Measurements from ENCODE around the gene PXDN.
"Not testable (repeated sequence)": the region's sequence is repeated elsewhere in the genome, so short reads cannot be mapped to it uniquely, and the experiment has no call there.

The PXDN gene

DNA sequence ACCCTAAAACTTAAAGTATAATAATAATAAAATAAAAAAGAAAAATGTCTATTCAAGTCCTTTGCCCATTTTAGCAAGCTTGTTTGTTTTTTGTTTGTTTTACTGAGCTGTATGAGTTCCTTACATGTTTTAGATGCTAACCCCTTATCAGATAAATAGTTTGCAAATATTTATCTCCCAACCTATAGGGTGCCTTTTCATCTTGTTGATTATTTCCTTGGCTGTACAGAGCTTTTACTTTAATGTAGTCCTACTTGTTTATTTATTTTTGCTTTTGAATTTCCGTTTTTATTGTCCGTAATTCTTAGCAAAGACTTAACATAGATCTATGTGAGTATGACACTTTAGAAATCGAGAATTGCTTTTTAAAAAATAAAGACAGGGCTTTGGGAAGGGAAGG, 17.8 kb downstream of the PXDN start:
- no peak for DNase-seq (ENCODE audit: low read depth, low spot score)

DNA sequence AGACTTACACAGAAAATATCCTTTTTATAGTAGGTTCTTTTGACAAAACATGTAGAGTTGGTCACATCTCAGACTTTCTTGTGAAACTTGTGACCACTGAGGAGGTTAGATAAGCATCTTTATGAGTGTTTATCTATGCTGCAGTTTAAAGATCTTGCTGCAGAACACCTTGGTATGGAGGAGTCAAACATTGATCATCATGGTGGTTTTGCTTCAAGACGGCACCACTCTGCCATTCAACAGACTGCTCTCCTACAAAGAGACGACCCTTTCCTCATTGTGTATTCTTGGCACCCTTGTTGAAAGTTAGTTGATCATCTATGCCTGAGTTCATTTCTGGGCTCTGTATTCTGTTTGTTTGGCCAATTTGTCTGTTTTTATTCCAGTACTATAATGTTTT, 20.0 kb downstream of the PXDN start:
- not testable (repeated sequence) for DNase-seq (ENCODE audit: low read depth, low spot score)

DNA sequence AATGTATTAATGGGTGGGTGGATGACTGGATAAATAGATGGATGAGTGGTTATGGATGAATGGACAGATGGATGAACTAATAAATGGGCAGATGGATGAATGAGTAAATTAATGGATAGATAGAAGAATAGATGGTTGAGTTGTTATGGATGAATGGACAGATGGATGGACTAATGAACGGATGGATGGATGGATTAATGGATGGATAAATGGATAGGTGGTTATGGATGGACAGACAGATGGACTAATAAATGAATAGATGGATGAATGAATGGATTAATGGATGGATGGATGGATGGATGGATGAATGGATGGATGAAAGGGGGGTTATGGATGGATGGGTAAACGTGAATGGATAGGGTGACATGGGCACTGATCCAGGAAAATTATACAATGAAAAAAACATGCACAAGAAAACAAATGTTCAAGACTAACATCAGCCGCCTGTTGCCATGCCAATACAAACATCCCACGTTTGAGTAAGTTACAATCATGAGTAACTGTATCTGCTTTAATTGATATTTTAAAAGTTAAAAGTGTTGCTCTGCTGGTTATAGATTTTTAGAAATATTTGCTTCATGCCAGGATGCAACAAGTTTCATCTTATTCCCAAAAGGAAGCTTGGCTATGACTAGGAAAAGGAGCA, 20.8 kb downstream of the PXDN start:
- DNase-seq (ENCODE audit: low read depth, low spot score): no peak

DNA sequence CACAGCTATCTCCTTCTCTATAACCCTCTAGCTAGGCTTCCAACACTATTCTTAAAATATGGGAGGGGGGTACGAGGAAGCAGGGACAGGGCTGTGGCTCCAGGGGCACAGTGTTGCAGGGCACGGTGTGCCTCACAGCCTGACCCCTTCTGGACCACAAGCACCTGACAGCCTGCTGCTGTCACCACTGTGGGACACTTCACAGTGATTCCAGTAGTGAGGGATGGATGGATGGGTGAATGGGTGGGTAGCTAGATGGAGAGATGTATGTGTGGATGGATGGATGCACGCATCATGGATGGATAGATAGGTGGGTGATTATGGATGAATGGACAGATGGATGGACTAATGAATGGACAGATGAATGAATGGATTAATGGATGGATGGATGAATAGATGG, 21.6 kb downstream of the PXDN start:
- no peak for DNase-seq (ENCODE audit: low read depth, low spot score)

DNA sequence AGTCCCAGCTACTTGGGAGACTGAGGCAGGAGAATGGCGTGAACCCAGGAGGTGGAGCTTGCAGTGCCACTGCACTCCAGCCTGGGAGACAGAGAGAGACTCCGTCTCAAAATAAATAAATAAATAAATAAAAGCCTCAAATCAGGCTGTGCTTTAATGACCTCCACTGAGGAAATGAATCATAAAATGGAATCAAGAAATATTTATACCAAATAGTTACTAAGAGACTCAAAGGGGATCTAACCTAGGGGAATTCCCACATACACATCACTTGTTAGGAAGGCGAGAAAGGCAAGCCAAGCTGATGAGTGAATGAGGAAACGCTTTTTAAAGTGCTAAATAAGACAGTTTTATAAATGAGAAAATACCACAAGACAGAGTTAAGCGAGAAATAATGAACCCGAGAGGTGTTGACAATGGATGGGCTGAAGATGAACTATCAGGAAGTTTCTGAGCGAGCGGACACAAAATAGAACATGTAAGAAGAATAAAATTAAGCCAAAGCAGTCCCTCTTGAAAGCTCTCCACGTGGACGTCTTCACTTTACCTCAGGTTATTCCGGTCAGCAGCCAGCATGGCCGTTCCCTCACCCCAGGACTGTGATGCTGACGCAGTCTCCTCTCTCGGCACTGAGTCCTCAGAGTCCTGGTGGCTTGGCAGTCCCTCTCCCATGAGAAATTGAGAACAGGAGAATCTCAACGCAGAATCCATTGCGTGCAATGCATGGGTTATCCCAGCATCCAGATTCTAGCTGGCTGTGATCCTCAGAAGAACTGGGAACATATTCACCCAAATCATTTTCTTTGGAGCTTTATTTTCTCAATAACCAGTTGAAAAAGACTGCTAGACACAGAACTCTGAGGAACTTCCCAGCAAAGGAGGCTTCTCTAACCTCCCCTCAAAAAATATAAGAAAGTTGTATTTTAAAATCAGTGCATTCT, 22.3 kb downstream of the PXDN start:
- DNase-seq (ENCODE audit: low read depth, low spot score): no peak

DNA sequence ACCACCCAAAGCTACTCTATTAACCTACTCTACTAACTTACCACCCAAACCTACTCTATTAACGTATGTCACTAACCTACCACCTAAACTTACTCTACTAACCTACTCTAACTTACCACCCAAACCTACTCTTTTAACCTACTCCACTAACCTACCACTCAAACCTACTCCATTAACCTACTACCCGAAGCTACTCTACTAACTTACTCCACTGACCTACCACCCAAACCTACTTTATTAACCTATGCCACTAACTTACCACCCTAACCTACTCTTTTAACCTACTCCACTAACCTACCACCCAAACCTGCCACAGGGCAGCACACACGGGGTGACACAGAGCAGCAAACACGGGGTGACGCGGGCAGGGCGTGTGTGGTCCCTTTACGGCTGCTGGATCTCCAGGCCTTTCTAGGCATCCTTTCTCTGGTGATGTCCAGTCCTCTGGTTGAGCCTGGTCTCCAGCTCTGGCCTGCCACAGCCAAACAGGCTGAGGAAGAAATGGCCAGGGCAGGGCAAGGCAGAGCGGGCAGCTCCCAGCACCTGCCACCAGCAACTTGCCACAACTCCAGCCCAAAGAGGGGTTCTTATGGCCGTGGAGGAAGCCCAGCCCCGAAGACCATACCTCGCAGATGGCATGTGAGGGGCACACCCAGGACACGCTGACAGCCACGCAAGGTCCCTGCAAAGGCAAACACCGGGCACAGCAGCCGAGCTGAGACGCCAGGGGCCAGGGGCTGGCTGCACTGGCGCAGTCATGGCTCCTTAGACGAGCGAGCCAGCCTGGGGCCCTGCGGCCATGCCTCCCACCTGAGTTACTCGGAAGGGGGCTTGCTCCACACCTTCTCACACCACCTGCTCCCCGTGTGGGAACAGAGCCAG, 25.7 kb downstream of the PXDN start:
- no peak for DNase-seq (ENCODE audit: low read depth, low spot score)

DNA sequence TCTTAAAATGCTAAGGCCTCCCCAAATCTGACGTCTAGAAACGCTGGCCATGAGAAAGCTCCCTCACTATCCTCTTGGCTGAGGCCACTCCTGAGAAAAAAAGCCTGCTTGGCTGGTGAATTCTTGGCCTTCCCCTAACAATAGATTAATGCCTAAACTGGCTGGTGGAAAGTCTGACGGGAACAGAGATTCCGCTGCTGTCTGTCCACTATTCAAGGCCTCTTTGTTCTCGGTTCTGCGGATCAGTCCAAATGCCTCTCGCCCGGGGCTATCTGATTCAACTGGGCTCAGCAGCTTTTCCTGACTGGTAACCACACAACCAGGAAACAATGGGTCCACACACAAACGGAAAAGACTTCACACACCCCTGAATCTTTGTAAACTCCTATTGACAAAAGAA, 27.2 kb downstream of the PXDN start:
- DNase-seq (ENCODE audit: low read depth, low spot score): no peak

DNA sequence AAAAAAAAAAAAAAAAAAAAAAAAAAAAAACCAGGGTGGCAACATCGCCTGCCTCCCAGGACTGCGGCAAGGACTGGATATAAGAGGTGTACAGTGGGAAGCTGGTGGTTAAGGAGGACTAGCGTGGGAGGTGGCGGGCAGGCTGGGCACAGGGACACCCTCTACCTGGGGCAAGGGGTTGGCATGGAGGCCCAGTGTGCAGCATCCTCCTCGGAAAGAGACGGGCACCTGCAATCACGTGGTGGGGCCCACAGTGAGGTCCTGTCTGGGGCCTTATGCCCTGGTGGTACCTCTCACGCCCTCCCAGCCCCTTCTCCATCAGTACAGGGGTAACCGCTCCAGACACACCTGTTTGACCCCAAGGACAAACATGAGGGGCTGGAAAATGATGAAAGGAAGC, 27.9 kb downstream of the PXDN start:
- no peak for DNase-seq (ENCODE audit: low read depth, low spot score)

DNA sequence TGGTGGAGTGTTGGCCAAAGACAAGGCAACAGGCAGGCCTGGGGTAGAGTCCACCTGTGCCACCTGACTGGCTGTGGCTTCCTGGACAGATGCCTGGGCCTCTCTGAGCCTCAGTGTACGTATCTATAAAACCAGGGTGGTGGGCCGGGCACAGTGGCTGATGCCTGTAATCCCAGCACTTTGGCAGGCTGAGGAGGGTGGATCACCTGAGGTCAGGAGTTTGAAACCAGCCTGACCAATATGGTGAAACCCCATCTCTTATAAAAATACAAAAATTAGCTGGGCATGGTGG, 28.4 kb downstream of the PXDN start:
- DNase-seq (ENCODE audit: low read depth, low spot score): not testable (repeated sequence)

DNA sequence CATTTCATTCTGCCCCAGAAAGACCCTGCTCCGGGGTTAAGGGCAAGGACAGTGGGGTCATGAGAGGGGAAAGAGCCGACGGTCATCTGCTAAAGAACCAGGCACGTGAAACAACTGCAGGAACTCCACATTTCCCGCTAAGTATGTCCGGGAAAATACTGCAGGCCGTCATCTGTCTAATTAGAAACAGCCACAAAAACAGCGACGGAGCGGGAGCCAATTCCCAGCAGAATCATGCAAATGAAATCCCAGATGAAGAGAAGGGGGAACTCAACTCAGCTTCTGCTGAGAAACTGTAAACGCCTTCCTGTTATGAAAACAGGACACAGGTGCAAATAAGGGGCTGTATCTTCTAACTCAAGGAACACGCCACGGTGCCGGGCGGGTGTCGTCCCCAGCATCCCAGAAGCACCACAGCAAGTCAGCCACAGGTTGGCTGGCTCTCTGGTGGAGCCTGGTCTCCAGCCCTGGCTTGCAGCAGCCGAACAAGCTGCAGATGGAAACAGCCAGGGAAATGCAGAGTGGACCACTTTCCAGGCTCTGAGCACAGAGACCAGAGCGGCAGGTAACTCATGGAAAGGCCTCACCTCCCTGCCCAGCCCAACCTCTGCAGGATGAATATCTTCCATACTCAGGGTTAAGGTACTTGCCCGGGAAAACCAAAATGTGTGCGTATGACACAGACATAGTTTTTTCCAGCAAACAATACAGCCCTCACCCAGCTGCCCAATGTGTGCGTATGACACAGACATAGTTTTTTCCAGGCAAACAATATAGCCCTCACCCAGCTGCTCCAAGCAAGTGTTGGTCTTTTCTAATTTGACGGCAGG, 28.9 kb downstream of the PXDN start:
- no peak for DNase-seq (ENCODE audit: low read depth, low spot score)

DNA sequence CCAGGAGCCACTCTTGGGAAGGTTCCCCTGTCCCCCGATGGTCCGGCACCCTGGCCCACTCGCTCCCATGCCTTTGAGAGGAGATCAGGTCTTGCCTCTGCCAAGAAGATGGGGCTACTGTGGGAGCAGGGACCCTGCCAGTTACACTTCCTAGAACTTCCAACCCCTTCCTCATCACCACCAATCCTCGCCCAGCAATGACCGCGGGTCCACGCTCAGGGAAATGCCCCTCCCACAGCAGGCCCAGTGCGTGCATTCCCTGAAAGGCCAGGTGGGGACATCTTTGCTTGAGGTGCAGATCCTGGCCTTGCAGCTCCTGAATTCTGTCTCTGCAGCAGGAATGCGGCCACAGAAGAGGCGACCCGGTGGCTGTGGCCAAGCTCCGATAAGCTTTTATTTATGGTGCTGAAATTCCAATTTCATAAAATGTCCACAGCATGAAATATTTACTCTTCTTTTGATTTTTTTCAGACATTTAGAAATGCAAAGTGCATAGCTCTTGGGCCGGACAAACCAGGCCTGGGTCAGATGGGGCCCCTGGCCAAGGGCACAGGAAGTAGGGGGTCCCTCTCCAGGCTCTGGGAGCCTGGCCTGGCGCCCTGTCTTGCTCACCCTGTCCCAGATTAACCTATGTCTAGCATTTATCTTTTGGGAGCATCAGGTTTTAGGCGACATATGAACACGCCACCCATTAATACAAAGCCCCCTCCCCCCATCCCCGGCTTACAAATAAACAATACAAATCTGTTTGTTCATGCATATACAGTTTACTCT, 29.8 kb downstream of the PXDN start:
- DNase-seq (ENCODE audit: low read depth, low spot score): no peak

DNA sequence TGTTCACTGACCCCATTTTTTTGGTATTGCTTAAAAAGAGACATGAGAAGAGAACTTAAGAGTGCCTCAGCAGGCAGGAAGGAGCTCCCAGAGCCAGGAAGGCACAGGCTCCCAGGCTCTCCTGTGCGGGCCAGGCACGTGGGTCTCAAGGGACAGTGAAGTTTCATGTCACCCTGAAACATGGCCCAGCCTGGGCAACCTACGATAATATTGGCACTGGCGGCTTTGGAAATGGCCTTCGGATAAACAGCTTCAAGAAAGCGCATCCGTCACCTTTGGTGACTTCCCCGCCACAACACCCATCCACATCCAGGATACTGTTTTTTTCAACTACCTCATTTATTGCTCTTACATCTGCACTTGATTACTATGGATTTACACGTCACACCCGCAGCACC, 30.5 kb downstream of the PXDN start:
- no peak for DNase-seq (ENCODE audit: low read depth, low spot score)

DNA sequence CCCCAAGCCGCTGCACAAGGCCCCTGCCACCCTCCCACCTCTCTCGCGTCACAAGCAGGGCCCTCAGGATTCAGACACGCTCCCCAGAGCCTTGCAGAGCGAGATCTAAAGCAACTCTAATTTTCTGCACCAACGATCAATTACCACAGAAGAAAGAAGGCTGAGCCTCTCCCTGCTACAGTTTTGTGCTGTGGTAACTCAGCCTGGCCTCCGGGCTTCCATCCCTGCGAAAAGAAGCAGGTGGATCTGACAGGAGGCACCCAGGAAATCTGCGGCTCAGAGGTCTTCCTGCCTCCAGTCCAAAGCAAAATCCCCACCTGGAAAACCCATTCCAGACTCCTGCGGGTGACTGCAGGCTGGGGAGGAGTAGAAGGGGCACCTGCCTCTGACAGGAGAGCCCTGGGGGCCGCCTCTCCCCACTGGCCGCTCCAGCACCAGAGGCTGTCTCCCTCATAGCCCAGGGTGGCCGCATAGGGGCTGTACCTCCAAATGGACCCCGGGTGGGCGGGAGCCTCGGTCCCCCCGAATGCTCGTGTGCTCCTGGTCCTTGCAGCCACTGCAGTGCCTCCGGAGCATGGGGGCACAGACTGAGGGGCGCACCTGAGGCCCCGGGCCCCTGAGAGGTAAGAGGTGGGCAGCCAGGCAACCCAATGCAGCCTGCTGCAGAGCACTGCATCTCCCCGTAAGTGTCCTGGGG, 31.0 kb downstream of the PXDN start:
- no peak for DNase-seq (ENCODE audit: low read depth, low spot score)

DNA sequence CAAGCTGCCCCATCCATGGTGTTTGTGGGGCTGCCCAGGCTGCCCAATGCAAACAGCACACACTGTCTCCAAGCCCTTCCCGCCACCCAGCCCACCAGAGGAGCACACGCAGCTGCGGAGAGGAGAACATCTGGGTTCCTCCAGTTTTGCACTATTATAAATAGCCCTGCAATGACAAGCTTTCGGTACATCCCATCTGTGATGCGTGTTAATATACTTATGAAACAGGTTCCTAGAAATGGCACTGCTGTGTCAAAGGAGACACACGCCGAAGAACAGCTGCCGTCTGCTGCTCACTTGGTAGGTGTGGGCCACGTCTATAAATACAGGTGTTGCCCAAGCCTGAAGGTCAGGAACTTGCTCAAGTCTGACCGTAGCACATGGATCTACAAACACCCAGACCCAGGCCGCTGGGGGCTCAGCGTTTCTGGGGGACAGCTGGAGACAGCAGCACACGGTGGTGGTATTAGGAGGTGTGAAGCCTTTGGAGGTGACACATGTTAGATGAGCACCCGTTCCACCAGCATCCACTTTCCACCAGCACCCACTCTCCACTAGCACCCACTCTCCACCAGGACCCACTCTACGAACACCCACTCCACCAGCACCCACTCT, 34.3 kb downstream of the PXDN start:
- DNase-seq (ENCODE audit: low read depth, low spot score): no peak

DNA sequence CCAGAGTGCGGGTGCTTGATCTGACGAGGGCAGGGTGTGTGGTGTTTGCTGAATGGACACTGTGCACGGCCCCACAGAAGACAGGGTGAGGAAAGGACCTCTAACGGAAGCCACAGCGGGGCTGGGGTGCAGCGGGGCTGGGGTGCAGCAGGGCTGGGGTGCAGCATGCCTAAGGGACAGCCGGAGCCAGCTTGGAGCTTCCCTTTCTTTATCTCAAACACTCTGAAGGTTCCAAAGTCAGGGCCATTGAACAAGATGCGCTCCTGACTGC, 35.0 kb downstream of the PXDN start:
- DNase-seq (ENCODE audit: low read depth, low spot score): no peak

DNA sequence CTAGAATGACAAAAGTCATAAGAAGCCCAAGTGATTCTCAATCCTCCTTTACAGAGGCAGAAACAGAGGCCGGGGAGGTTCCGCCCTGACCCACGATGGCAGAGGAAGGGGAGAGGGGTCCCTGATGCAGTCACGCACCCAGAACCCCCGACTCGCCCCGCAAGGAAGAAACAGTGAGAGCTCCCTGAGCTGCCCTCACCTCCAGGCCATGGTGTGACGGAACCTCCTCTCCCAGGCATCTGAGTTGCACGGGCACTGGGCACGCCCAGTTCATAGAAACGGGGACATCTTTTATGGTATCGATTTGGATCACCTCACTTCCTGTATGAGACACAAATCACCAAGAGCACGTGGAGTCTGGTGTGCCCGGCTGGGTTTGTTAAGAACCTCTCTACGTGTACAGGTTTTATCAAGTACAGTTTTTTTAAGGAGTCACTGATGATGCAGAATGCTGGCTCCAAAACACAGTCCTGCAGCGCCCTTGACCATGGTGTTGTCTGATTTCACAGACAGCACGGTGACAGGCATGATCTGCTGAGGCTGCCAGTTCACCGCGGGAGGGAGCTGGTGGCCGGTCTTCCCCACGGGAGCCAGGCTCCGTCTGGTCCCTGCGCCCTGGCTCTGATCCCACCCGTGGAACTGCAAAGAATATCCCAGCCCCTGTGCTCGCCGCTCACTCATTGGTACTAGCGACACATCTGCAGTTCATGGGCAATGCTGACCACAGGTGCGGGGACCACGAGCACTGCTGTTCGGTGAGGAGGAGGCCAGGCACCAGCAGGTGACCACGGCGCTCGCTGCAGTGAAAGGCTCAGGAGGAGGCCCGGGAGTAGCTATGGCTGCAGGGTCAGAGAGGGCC, 35.6 kb downstream of the PXDN start:
- DNase-seq (ENCODE audit: low read depth, low spot score): no peak

DNA sequence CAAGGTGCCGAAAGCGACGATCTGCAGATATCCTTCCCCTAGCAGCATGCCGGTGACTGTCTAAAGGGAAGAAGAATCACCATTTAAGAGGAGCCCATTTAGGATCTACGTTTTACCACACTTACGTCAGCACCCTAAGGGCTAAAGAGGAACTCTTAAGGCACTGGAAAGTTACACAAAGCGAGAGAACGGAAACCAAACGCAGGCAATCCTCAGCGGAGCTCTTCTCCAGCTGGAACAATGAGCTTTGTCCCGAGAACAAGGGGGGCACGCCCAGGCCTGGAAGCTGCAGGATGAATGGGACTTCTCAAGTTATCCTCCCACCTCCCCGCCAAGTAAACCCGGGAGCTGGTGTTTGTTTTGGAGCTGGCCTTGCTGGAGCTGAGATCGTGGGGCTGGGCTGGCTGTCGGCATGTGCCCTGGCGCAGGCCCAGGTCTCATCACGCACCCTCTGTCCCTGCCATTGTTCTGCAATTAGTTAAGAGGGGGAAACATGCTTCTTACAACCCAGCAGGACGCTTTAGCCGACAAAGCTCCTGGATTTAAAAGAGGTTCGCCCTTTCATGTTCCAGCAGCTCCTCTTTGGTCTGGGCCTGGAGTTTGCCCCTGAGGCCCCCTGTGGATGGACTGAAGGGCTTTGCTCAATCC, 36.4 kb downstream of the PXDN start:
- DNase-seq (ENCODE audit: low read depth, low spot score): no peak

DNA sequence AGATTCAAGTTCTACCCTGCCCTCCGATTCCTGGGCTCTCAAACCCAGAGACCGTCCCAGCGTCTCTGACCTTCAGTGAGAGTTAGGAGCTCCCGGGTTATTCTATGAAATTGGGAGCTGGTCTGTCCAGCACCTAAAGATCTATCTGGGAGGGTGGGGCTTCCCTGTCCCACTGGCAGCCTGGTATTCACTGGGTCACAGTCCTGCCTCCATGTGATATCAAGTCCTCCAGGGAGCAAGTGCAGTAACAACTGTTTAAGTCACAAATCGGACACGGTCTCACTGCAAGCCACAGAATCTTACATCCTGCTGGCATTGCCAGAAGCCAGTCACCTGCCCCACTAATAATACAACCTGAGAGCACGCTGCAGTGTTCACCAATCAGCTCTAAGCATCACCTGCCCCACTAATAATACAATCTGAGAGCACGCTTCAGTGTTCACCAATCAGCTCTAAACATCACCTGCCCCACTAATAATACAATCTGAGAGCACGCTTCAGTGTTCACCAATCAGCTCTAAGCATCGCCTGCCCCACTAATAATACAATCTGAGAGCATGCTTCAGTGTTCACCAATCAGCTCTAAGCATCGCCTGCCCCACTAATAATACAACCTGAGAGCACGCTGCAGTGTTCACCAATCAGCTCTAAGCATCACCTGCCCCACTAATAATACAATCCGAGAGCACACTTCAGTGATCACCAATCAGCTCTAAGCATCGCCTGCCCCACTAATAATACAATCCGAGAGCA, 38.0 kb downstream of the PXDN start:
- DNase-seq (ENCODE audit: low read depth, low spot score): not testable (repeated sequence)

Data from activated CD4-positive, CD25-positive, alpha-beta regulatory T cell treated with anti-CD3 and anti-CD28 coated beads, Interleukin-2, amount 50 U/mL, for 16 hours (primary cell).